Lower leg skin (tissue), 4 donors: ENCODE measurements around the gene APBA2. TPM values are rescaled to one million over a fixed set of nuclear protein-coding genes. Genes with fewer than 3 reads are reported as not detected.
A peak's percentile ranks its signal among the peaks of the same experiment; 100 is the strongest.

Source experiments
- DNase-seq, 2 donors: peaks; one replicate each; pipeline ENCODE4 v3.0.0-alpha.2; 2019; ENCODE audit warnings: low spot score in 2 of 2
- H3K4me3 ChIP-seq: fragments of 200-600 bp; sonication (generic); 2 replicates; pipeline ENCODE4 v1.5.1; 2017; ENCODE audit warnings: mild to moderate bottlenecking, low read depth; ENCODE audit not compliant: poor library complexity, severe bottlenecking
- CTCF ChIP-seq, 3 donors: fragments of 450-650 bp; IDR thresholded peaks; one replicate each; pipeline ENCODE4 v1.5.1; 2016; ENCODE audit warnings: antibody characterized with exemption in 3 of 3, mild to moderate bottlenecking in 3 of 3, moderate library complexity in 2 of 3
- POLR2A ChIP-seq, 2 donors: fragments of 450-650 bp; IDR thresholded peaks; one replicate each; pipeline ENCODE4 v1.6.1; 2016 to 2017; ENCODE audit warnings: antibody characterized with exemption in 2 of 2, mild to moderate bottlenecking in 1 of 2, moderate library complexity in 1 of 2
- WGBS, 2 donors: methylation state at CpG; one replicate each; pipeline ENCODE4 v1.1.5; 2018; 5-methylcytosine and 5-hydroxymethylcytosine counted together
- intact Hi-C: fragments of 100-400 bp; cut with DNase I; formaldehyde crosslinking; loops from one replicate; pipeline ENCODE4 v1.15.0; 2023; ENCODE audit warnings: low total_unique reads
- total RNA-seq, 4 donors: library from RNA; depleted of rRNA; stranded (reverse); fragments of >200 nt; gene quantifications; one replicate each; pipeline ENCODE4 v1.1.0, GENCODE V29; 2016

The APBA2 gene
- total RNA-seq, 4 donors from 2014 or later, result 0.80 to 1.9 (median 1.6) TPM

- intact Hi-C loops, result no loop called here
- TF ChIP-seq CTCF (IDR thresholded peaks at IDR 0.05), result no peak
- no peak for TF ChIP-seq POLR2A (IDR thresholded peaks at IDR 0.05)
- no peak for DNase-seq
- 87 to 89% methylated on average over 2 of the region's 2 CpGs for WGBS, 2 donors
- H3K4me3 ChIP-seq, result no peak overlapping the region
Observed at GRCh38 chr15:28950916-28951315, 65.1 kb downstream of the APBA2 start.

- TF ChIP-seq POLR2A (IDR thresholded peaks at IDR 0.05) (no peak), CTCF (IDR thresholded peaks at IDR 0.05) (no peak)
- no peak overlapping the region for H3K4me3 ChIP-seq
- intact Hi-C loops, result no loop called here
- WGBS, 2 donors, result 47 to 50% methylated on average over 7 of the region's 7 CpGs
- peak in 1 of 2 donors; percentile 66 for DNase-seq
Observed at GRCh38 chr15:28952666-28953491, 67.1 kb downstream of the APBA2 start.

GRCh38 chr15:28953573-28954195 is 67.9 kb downstream of the APBA2 start:
- no peak for TF ChIP-seq POLR2A (IDR thresholded peaks at IDR 0.05)
- TF ChIP-seq CTCF (IDR thresholded peaks at IDR 0.05), result no peak
- H3K4me3 ChIP-seq, result no peak overlapping the region
- WGBS, 2 donors, result 82 to 83% methylated on average over 15 of the region's 15 CpGs
- peak in 1 of 2 donors; percentile 56 for DNase-seq
- intact Hi-C loops, result no loop called here

- 80 to 84% methylated on average over 12 of the region's 12 CpGs for WGBS, 2 donors
- peak in 1 of 2 donors; percentile 63 for DNase-seq
- intact Hi-C loops, result no loop called here
Observed at GRCh38 chr15:28954466-28955159, 68.8 kb downstream of the APBA2 start.

More at GRCh38 chr15:28954466-28955159, 68.8 kb downstream of the APBA2 start:
- TF ChIP-seq POLR2A (IDR thresholded peaks at IDR 0.05) (no peak), CTCF (IDR thresholded peaks at IDR 0.05) (no peak)
- no peak overlapping the region for H3K4me3 ChIP-seq
